ENCODE measurements around the gene PRPF8. TPM values are rescaled to one million over a fixed set of nuclear protein-coding genes. Genes with fewer than 3 reads are reported as not detected.
A peak's percentile ranks its signal among the peaks of the same experiment; 100 is the strongest.

The PRPF8 gene
- total RNA-seq, 4 donors from 2014 or later: 138 to 390 (median 226) TPM

DNA sequence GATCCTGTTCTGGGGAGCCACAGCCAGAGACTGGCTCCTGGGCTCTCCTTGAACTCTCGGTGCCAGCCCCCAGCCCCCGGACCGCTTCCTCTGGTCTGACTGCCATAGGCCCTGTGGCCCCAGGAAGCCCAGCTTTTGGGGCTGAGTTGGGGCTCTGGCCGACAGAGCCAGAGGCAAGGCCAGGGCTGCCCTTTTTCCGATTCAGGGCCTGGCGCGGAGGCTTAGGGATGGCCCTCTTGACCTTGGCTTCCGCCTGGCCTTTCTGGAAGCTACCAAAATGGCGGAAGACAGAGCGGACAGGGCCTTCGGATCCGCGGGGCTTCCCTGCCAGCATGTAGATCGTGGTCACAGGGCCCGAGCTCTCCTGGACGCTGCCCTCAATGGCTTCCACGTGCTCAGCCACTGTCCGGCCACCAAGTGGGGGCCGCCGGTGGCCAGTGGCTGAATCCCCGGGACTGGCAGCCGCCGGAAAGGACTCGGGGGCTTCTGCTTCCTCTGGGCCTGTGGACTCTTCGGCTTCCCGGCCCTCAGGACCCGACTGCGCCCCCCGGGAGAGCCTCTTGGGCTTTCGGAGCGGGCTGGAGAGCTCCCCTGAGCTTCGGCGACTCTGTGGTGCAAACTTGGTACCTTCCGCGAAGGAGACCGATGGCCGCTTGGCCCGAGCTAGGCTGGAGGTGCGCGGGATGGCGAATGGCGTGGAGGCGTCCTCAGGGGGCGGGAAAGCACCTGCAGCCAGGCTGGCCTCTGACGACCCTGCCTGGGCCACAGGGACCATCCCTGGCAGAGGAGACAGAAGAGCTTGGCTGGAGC lies 49.6 kb downstream of the PRPF8 start:
- H3K27me3 ChIP-seq: no peaks in the 10 kb centered on the region
- H3K4me3 ChIP-seq: no peak overlapping the region
- H3K9me3 ChIP-seq: no peaks in the 10 kb centered on the region
- TF ChIP-seq POLR2A (IDR thresholded peaks at IDR 0.05): no peak
- TF ChIP-seq, protein P1, sequence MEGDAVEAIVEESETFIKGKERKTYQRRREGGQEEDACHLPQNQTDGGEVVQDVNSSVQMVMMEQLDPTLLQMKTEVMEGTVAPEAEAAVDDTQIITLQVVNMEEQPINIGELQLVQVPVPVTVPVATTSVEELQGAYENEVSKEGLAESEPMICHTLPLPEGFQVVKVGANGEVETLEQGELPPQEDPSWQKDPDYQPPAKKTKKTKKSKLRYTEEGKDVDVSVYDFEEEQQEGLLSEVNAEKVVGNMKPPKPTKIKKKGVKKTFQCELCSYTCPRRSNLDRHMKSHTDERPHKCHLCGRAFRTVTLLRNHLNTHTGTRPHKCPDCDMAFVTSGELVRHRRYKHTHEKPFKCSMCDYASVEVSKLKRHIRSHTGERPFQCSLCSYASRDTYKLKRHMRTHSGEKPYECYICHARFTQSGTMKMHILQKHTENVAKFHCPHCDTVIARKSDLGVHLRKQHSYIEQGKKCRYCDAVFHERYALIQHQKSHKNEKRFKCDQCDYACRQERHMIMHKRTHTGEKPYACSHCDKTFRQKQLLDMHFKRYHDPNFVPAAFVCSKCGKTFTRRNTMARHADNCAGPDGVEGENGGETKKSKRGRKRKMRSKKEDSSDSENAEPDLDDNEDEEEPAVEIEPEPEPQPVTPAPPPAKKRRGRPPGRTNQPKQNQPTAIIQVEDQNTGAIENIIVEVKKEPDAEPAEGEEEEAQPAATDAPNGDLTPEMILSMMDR (IDR thresholded peaks at IDR 0.05): no peak
- H3K4me1 ChIP-seq: peaks cover 0 to 2% (median under 1%) of the 10 kb centered on the region in 4 donors
- no peak overlapping the region for H3K27ac ChIP-seq
- no peak for DNase-seq
- H3K36me3 ChIP-seq: peaks cover 0 to 16% (median 0%) of the 10 kb centered on the region in 3 donors

DNA sequence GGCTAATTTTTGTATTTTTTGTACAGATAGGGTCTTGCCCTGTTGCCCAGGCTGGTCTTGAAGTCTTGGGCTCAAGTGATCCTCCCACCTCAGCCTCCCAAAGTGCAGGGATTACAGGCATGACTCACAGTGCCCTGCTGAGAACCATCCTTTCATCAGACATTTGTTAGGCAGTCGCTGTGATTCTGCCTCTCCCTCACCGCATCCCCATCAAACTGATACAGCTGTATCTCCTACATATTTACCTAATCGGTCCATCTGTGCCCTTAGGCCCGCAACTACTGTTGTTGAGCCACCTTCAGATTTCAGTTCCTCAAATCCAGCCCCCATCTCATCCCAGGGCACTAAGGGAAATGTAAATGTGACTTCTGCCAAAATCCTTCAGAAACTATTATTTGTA lies 54.0 kb downstream of the PRPF8 start:
- Histone ChIP-seq H3K36me3 (peaks cover 0 to 4% (median 0%) of the 10 kb centered on the region in 3 donors), H3K4me1 (peaks cover 0 to 20% (median 13%) of the 10 kb centered on the region in 4 donors), H3K4me3 (no peak overlapping the region), H3K27me3 (no peaks in the 10 kb centered on the region), H3K27ac (peak overlapping the region in 2 of 4 donors; percentile 87 to 99), H3K9me3 (no peaks in the 10 kb centered on the region)
- TF ChIP-seq, protein P1 (IDR thresholded peaks at IDR 0.05): no peak
- TF ChIP-seq POLR2A (IDR thresholded peaks at IDR 0.05): no peak
- peak in 1 of 3 donors; percentile 57 for DNase-seq

DNA sequence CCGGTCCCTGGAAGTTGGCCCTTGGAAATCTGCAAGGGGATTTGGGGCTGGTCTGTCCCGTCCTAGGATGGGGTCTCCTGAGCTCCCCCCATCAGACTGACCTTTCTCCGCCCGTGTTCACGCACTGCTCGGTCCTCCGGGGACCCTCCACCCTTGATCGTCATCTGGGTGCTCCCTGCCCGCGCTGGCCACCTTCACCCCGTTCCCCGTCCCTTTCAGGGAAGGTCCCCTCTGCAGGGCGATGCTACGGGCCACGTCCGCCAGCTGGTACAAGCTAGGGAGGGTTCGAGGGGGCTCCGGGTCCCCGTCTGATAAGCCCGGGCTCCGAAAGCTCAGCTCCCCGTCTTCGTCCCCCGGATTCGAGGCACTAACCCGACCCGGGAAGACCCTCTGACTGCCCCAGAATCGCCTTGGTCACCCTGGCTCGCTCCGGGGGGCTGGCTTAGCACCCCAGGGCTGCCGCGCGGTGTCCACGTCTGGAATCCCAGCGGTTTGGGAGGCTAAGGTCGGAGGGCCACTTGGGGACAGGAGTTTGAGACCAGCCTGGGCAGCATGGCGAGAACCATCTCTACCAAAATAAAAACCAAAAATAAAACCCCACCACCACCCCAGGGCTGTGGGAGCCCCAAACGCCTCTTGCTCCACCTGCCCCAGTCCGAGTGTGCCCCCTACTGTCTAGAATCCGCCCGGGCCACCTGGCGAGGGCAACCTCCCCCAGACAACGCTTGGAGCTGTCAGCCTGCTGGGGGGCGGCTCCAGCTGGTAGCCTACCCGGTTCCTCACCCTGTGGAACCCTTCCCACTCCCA lies 55.0 kb downstream of the PRPF8 start:
- H3K4me1 ChIP-seq: peaks cover 0 to 20% (median 15%) of the 10 kb centered on the region in 4 donors
- H3K27ac ChIP-seq: peak overlapping the region; percentile 87 to 99 (median 91)
- peak overlapping the region; percentile 76 to 89 (median 84) for H3K4me3 ChIP-seq
- H3K9me3 ChIP-seq: no peaks in the 10 kb centered on the region
- peak; percentile 85 to 91 (median 86) for DNase-seq
- no peaks in the 10 kb centered on the region for H3K36me3 ChIP-seq
- no peaks in the 10 kb centered on the region for H3K27me3 ChIP-seq
- TF ChIP-seq, protein P1 (IDR thresholded peaks at IDR 0.05): peak; percentile 62 to 78 (median 72)
- no peak for TF ChIP-seq POLR2A (IDR thresholded peaks at IDR 0.05)

GRCh38 chr17:1628856-1629503 lies 55.7 kb downstream of the PRPF8 start:
- peak overlapping the region; percentile 76 to 89 (median 84) for H3K4me3 ChIP-seq
- peak overlapping the region; percentile 87 to 99 (median 91) for H3K27ac ChIP-seq
- TF ChIP-seq POLR2A (IDR thresholded peaks at IDR 0.05): peak; percentile 35 to 50
- TF ChIP-seq, protein P1 (IDR thresholded peaks at IDR 0.05): peak; percentile 40 to 67 (median 50)
- peaks cover 0 to 20% (median 15%) of the 10 kb centered on the region in 4 donors for H3K4me1 ChIP-seq
- no peaks in the 10 kb centered on the region for H3K36me3 ChIP-seq
- H3K9me3 ChIP-seq: no peaks in the 10 kb centered on the region
- no peaks in the 10 kb centered on the region for H3K27me3 ChIP-seq
- peak; percentile 96 to 98 (median 97) for DNase-seq
